Astrocyte of the spinal cord (primary cell): ENCODE results near the gene ASIC3.

ENCODE experiments used
- DNase-seq: peaks from one replicate; pipeline ENCODE4 v3.0.0; 2011; ENCODE audit warnings: low read depth, low spot score
- H3K4me3 ChIP-seq: 2 replicates; pipeline ENCODE4 v1.5.1; 2011; ENCODE audit warnings: low read depth, mild to moderate bottlenecking, low read length, moderate library complexity
- in situ Hi-C: cut with HindIII; loops from 2 replicates; pipeline ENCODE4 v1.10.0; 2017; ENCODE audit warnings: low sequenced_read_pairs
- TF ChIP-seq, protein P1 (sequence below): IDR thresholded peaks from 2 replicates; pipeline ENCODE4 v1.5.1; 2012; ENCODE audit warnings: low read depth, mild to moderate bottlenecking, low read length, inconsistent platforms

ASIC3 gene

DNA sequence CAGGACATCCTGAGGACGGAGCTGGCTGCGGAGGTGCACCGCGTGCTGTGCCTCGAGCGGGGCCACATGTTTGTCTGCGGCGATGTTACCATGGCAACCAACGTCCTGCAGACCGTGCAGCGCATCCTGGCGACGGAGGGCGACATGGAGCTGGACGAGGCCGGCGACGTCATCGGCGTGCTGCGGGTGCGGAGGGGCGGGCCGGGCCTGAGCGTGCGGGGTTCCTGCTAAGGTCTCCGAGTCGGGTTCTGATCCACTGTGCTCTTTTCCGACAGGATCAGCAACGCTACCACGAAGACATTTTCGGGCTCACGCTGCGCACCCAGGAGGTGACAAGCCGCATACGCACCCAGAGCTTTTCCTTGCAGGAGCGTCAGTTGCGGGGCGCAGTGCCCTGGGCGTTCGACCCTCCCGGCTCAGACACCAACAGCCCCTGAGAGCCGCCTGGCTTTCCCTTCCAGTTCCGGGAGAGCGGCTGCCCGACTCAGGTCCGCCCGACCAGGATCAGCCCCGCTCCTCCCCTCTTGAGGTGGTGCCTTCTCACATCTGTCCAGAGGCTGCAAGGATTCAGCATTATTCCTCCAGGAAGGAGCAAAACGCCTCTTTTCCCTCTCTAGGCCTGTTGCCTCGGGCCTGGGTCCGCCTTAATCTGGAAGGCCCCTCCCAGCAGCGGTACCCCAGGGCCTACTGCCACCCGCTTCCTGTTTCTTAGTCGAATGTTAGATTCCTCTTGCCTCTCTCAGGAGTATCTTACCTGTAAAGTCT is 34.4 kb upstream of the ASIC3 start:
- H3K4me3 ChIP-seq, result peak overlapping the region; percentile 20
- TF ChIP-seq, protein P1, sequence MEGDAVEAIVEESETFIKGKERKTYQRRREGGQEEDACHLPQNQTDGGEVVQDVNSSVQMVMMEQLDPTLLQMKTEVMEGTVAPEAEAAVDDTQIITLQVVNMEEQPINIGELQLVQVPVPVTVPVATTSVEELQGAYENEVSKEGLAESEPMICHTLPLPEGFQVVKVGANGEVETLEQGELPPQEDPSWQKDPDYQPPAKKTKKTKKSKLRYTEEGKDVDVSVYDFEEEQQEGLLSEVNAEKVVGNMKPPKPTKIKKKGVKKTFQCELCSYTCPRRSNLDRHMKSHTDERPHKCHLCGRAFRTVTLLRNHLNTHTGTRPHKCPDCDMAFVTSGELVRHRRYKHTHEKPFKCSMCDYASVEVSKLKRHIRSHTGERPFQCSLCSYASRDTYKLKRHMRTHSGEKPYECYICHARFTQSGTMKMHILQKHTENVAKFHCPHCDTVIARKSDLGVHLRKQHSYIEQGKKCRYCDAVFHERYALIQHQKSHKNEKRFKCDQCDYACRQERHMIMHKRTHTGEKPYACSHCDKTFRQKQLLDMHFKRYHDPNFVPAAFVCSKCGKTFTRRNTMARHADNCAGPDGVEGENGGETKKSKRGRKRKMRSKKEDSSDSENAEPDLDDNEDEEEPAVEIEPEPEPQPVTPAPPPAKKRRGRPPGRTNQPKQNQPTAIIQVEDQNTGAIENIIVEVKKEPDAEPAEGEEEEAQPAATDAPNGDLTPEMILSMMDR, result no peak
- in situ Hi-C loops, result no loop called here
- DNase-seq, result peak; percentile 29

DNA sequence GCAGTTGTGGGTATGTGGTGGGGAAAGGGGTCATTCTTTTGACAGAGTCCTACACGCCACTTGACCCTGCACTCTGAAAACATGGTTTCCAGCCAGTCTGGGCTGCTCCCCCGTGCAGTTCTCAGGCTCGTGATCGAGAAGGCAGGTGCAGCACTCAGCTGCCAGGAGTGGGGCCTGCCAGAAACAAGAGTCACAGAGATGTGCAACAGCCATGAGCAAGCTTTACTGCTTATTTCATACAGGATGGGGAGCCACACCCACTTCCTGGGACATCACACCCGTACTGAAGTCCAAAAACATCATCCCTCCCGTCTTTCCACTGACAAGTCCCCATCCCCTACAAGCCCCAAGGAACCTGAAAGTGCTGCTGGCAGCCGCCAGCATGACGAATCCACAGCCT is 33.4 kb upstream of the ASIC3 start:
- in situ Hi-C loops, result no loop called here
- TF ChIP-seq, protein P1, result no peak

DNA sequence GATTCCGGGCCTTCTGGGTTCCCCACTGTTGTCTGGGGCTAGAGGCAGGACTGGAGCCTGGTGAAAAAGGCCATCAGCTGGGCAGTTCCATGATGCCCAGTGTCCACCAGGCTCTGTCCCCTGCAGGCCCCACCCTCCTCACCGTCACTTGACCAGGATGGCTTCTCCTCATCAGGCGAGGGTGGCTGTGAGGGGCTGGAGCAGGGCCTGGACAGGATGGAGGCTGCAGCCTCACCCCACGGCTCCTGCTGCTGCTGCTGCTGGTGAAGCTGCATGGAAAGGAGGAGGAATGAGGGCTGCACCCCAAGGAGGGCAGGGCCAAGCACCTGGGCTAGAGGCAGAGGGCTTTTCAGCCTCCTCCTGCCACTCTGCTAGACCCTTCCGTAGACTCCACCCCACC is 32.4 kb upstream of the ASIC3 start:
- no peak overlapping the region for H3K4me3 ChIP-seq
- DNase-seq, result no peak
- TF ChIP-seq, protein P1, result no peak
- in situ Hi-C loops, result no loop called here

More for the DNA sequence above, 33.4 kb upstream of the ASIC3 start:
- no peak for DNase-seq
- H3K4me3 ChIP-seq, result no peak overlapping the region

DNA sequence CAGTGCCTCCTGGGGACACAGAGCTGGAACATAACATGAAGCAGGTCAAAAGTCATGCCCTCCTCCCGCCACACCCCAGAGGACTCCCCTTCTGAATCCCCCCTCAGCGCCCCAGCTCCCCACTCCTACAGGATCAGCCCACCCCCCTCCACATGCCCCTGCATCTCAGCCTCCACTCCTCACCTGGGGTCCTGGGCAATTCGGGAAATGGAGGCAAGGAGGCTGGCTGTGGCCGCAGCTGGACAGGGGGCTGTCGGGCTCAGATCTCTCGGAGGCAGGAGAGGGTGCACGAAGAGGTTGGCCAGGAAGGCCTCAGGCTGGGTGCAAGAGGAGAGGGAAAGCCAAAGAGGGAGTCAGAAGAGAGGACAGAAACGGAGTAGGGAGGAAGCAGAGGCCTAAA is 31.8 kb upstream of the ASIC3 start:
- in situ Hi-C loops, result no loop called here
- DNase-seq, result no peak
- no peak overlapping the region for H3K4me3 ChIP-seq
- TF ChIP-seq, protein P1, result no peak

DNA sequence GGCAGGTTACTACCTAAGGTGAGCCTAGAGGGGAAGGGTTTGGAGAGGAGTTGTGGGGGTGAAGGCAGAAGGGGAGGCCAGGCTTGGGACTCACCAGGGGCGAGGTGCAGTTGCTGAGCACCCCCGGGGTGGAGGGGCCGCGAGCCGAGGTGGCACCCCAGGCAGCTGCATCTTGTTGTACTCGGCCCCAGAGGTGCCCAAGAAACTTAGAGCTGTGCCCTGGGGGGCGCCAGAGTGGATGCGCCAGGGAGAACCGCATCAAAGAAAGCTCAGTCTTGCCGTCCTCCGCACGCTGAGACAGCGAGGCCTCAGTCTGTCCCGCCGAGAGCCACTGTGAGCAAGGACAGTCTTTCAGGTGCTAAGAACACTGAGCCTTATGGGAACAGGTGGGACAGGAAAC is 31.4 kb upstream of the ASIC3 start:
- TF ChIP-seq, protein P1, result no peak
- no peak for DNase-seq
- H3K4me3 ChIP-seq, result no peak overlapping the region
- in situ Hi-C loops, result no loop called here

DNA sequence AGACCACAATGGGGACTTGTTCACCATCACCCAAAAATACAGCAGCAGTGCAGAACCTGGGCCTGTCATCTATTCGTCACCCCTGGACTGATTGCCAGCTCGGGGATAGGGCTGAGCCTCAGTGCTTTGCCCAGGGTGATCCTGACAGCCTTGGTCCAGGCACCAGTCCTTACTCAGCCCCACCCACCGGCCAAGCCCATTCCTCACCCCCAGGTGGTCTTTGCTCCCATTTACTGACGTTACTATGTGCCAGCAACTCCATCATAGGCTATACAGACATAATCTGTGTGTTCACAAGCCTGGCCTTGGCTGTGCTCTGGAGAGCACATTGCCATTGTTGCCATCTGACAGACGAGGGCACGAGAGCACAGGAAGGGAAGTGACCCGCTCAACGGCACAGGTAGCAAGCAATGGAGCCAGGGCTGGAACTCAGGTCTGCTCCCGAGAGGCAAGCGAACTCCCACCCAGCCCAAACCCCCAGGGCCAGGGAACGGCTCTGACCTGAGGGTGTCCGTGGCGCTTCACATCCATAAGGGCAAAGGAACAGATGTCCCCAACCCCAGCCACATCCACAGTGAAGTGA is 30.9 kb upstream of the ASIC3 start:
- TF ChIP-seq, protein P1, result no peak
- in situ Hi-C loops, result no loop called here
- no peak overlapping the region for H3K4me3 ChIP-seq
- DNase-seq, result no peak
